Lung (tissue), 12 donors: Measurements from ENCODE around the gene ANTXRL. TPM values are rescaled to one million over a fixed set of nuclear protein-coding genes. Genes with fewer than 3 reads are reported as not detected.
"Not testable (repeated sequence)": the region's sequence is repeated elsewhere in the genome, so short reads cannot be mapped to it uniquely, and the experiment has no call there.

Experiments
- ATAC-seq: fragments of 200-7000 bp; cut with Tn5 transposase; one replicate; pipeline ENCODE4 v1.9.1; 2020; ENCODE audit warnings: moderate number of reproducible peaks; ENCODE audit not compliant: insufficient read depth, low FRiP score
- DNase-seq, 3 donors: peaks; one replicate each; pipeline ENCODE4 v3.0.0-alpha.2; 2013 to 2017
- H3K27ac ChIP-seq, 2 donors: one replicate each; pipeline ENCODE4 v1.5.1; 2013; ENCODE audit warnings: mild to moderate bottlenecking in 2 of 2, moderate library complexity in 2 of 2, control low read depth in 1 of 2, inconsistent platforms in 1 of 2, low read depth in 1 of 2, low read length in 1 of 2
- H3K27me3 ChIP-seq, 3 donors: one replicate each; pipeline ENCODE4 v1.5.1; 2013; ENCODE audit warnings: low read length in 2 of 3; ENCODE audit not compliant: control insufficient read depth in 3 of 3, insufficient read depth in 3 of 3
- H3K36me3 ChIP-seq, 4 donors: one replicate each; pipeline ENCODE4 v1.5.1; 2013; ENCODE audit warnings: low read length in 4 of 4, mild to moderate bottlenecking in 1 of 4, moderate library complexity in 1 of 4; ENCODE audit not compliant: control insufficient read depth in 4 of 4, insufficient read depth in 4 of 4
- H3K4me1 ChIP-seq, 5 donors: one replicate each; pipeline ENCODE4 v1.5.1; 2013; ENCODE audit warnings: low read length in 5 of 5, mild to moderate bottlenecking in 2 of 5, moderate library complexity in 1 of 5; ENCODE audit not compliant: control insufficient read depth in 5 of 5, insufficient read depth in 5 of 5
- H3K4me3 ChIP-seq: one replicate; pipeline ENCODE4 v1.5.1; 2013; ENCODE audit warnings: mild to moderate bottlenecking, control low read depth, moderate library complexity
- H3K9ac ChIP-seq, 2 donors: one replicate each; pipeline ENCODE4 v1.5.1; 2013; ENCODE audit warnings: low read length in 2 of 2, control low read depth in 1 of 2; ENCODE audit not compliant: insufficient read depth in 1 of 2
- H3K9me3 ChIP-seq, 4 donors: one replicate each; pipeline ENCODE4 v1.5.1; 2013; ENCODE audit warnings: low read length in 3 of 4, mild to moderate bottlenecking in 1 of 4, moderate library complexity in 1 of 4; ENCODE audit not compliant: control insufficient read depth in 4 of 4, insufficient read depth in 3 of 4
- WGBS, 2 donors: extraction: QIAGEN DNeasy Blood & Tissue Kit; methylation state at CpG; one replicate each; pipeline ENCODE4 v1.1.7; 2013; 5-methylcytosine and 5-hydroxymethylcytosine counted together
- polyA plus RNA-seq, 2 donors: library from polyadenylated mRNA; stranded (reverse); fragments of 200-250 nt; gene quantifications; one replicate each; pipeline ENCODE4 v1.2.1, GENCODE V29; 2013
- total RNA-seq, 2 donors: library from RNA; depleted of rRNA in 1 of 2; stranded (reverse); fragments of >200 nt in 1 of 2; gene quantifications; one replicate each; pipeline ENCODE4 v1.2.1, GENCODE V29; 2014 to 2021
- TF ChIP-seq, protein P1 (sequence below): IDR thresholded peaks from 2 replicates; pipeline ENCODE4 v1.5.1; 2012; ENCODE audit warnings: mild to moderate bottlenecking; ENCODE audit errors: control extremely low read depth, extremely low read depth
- donor health status: control.
- donor health status: control.
- donor health status: Bipolar disorder and iron deficiency.
- donor health status: healthy.
- donor health status: DM: yes; HTN: yes; CAD: no.

The ANTXRL gene
- total and polyA plus RNA-seq, 4 donors = not detected

DNA sequence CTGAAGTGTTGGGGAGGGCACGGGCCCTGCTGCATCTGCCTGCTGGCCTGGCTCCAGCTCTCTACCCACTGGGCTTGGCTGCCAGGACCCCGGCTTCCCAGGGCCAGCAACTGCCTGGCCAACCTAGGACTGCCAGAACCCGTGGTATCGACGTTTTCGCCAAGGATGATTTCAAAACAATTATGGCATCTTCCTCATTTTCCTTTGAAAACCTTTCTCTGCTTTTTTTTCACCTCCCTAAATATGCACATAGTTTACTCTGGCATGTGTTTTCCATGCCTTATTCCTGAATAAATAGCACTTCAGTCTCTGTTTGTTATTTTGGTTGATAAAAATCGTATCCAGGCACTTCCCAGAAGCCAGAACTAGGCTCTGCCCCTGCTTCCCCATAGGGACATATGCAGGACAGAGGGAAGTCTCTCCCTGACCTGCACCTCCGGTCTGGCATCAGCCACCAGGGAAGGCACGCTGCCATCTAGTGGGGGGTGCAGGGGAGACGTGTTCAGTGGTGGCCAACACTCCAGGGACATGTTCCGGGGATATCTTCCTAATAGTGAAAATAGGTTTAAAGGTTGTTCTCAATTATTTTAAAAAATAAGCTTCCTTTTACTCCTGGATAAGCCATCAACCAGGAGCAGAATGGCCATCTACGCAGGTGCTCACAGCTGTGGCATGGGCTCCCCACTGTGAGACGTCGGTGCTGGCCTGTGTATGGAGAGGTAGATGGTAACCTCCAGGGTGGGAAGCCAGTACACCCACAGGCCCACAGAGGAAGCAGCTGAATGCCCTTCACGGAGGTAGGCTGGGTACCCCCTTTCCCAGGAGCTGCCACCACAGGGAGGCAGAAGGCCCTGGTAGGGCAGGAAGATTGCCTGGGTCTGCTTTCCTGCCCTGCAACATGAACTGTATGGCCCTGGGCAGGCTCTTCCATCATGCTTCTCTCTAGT, 30.7 kb upstream of the ANTXRL start:
- Histone ChIP-seq H3K9me3 (no peaks in the 10 kb centered on the region), H3K4me1 (no peaks in the 10 kb centered on the region), H3K4me3 (no peak overlapping the region), H3K9ac (no peak overlapping the region), H3K27ac (no peak overlapping the region), H3K36me3 (no peaks in the 10 kb centered on the region), H3K27me3 (no peaks in the 10 kb centered on the region)
- WGBS, 2 donors = 35 to 45% methylated on average over 15 of the region's 15 CpGs
- peak; percentile 37 to 56 (median 39) for DNase-seq
- ATAC-seq = no peak
- TF ChIP-seq, protein P1, sequence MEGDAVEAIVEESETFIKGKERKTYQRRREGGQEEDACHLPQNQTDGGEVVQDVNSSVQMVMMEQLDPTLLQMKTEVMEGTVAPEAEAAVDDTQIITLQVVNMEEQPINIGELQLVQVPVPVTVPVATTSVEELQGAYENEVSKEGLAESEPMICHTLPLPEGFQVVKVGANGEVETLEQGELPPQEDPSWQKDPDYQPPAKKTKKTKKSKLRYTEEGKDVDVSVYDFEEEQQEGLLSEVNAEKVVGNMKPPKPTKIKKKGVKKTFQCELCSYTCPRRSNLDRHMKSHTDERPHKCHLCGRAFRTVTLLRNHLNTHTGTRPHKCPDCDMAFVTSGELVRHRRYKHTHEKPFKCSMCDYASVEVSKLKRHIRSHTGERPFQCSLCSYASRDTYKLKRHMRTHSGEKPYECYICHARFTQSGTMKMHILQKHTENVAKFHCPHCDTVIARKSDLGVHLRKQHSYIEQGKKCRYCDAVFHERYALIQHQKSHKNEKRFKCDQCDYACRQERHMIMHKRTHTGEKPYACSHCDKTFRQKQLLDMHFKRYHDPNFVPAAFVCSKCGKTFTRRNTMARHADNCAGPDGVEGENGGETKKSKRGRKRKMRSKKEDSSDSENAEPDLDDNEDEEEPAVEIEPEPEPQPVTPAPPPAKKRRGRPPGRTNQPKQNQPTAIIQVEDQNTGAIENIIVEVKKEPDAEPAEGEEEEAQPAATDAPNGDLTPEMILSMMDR = peak; percentile 8

DNA sequence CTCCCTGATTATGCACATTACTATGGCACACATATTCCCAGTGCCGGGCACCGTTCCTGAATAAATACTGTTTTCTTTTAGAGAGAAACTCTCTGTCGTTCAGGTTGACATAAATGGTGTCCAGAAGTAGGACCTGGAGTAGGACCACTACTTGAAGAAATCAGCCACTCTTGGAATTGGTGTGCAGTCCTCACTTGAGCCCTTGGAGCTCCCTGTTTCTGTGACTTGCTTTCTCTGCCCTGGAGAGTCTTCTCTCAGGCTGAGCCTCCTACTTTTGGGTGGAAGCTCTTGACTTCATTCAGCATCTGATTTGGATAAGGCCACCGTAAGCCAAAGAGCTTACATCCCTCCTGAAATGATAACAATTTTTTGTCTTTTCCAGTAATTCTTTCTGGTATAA, 29.7 kb upstream of the ANTXRL start:
- Histone ChIP-seq H3K9me3 (no peaks in the 10 kb centered on the region), H3K27me3 (no peaks in the 10 kb centered on the region), H3K27ac (no peak overlapping the region), H3K9ac (no peak overlapping the region), H3K36me3 (no peaks in the 10 kb centered on the region), H3K4me1 (no peaks in the 10 kb centered on the region), H3K4me3 (no peak overlapping the region)
- ATAC-seq = no peak
- no peak for DNase-seq
- TF ChIP-seq, protein P1 = no peak
- WGBS, 2 donors = 86 to 94% methylated on average over 4 of the region's 4 CpGs

DNA sequence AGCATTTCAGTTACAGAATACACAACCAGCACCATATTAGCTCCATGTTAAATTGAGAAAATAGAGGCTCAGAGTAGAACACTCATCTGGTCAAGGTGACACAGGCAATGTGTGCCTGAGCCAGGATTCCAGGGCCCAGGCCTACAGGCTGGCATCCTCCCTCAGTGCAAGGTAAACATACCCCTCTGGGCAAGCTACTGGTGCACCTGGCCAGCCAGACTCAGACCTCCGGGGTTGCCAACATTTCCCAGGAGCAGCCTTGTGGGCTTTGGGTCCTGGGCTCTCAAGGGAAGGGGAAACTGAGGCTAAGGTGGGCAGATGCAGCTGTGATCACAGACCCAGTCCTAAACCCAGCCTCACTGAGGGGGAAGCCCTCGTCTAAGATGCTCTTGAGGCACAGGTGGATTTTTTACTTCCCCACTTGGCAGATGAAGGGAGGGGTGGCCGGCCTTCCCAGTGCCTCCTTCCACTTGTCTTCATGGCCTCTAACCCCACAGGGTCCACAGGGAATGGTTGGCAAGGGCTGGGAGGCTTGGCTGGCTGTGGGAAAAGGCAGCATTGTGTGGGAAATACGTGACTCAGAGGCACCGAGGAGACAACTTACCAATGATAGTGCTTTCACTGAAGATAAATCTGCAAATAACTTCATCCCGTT, 23.8 kb upstream of the ANTXRL start:
- H3K4me1 ChIP-seq, H3K36me3 ChIP-seq, H3K9ac ChIP-seq, H3K9me3 ChIP-seq, H3K4me3 ChIP-seq, ATAC-seq, H3K27ac ChIP-seq, DNase-seq, H3K27me3 ChIP-seq: not testable (repeated sequence)
- WGBS, 2 donors = 90% methylated on average over 6 of the region's 6 CpGs

DNA sequence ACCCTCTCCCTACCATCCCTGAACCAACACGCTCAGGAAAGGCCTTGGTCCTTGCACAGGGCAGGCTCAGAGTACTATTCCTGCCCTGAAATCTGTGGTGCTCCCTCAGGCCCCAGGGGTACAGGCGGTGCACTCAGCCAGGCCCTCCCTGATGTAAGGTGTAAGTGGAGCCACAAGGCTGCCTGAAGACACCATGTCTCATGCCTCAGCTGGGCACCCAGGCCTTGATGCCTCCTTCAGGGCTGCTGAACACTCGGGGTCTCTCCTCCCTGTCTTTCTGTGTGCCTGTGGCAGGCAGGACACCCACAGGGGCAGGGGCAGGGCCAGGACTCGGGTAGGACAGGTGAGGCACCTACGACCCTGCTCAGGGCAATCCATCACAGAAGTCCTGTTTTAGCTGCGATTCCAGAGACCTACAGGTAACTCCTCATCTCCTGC, 22.9 kb upstream of the ANTXRL start:
- 79 to 83% methylated on average over 6 of the region's 6 CpGs for WGBS, 2 donors
- H3K4me3 ChIP-seq = no peak overlapping the region
- no peak for DNase-seq

More for the DNA sequence above, 22.9 kb upstream of the ANTXRL start:
- Histone ChIP-seq H3K9ac (no peak overlapping the region), H3K27me3 (no peaks in the 10 kb centered on the region), H3K9me3 (no peaks in the 10 kb centered on the region), H3K27ac (no peak overlapping the region), H3K36me3 (no peaks in the 10 kb centered on the region), H3K4me1 (peaks cover 0 to 3% (median 0%) of the 10 kb centered on the region in 5 donors)
- no peak for ATAC-seq
- TF ChIP-seq, protein P1 = no peak
